Midbrain (tissue), 1 donor: ENCODE data around the gene PRAMEF15.
"Not testable (repeated sequence)": the region's sequence is repeated elsewhere in the genome, so short reads cannot be mapped to it uniquely, and the experiment has no call there.

Source experiments
- DNase-seq: peaks from one replicate; lab custom pipeline; 2025; lab: John Stamatoyannopoulos, UW

Gene PRAMEF15

DNA sequence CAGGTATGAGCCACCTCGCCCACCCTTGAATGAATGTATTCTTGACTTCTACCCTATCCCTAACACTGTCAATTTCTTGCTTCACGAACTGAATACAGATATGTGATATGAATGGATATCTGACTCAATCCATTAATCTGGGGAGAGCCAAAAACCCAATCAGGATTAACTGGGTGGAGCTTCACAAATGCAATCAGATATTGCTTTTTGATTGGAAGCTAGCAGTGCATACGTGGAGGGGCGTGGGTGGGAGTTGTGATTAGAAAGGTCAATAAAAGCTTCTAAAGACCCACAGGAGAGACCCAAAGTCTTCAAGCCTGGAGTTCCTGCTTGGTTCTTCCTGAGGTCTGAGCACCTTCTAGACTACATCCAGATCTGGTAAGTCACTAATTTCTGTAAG, at the start of gene PRAMEF15:
PRAMEF15 (plus strand) TSS at position 301 of the 400 bp plus-strand sequence. CDS start 2,827 bp downstream, outside the sequence.
- not testable (repeated sequence) for DNase-seq

DNA sequence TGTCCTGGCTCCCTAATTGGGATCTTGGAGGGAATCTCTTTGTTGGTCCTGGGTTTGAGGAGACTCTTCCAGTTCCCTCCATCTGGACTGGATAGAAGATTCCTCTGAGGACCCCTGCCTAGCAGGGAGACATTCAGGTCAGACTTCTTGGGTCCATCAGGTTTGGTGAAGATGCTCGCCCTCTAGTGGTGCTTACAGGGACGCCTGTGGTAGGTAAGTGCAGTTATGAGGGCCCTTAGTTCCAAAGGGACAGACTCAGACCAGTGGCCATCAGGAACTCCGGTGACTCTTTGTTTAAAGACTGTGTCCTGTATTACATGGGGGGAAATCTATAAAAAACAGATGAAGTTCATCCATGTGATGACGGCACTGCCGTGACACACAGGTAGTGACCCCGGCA, 38.4 kb upstream of the PRAMEF15 start:
- DNase-seq = not testable (repeated sequence)

DNA sequence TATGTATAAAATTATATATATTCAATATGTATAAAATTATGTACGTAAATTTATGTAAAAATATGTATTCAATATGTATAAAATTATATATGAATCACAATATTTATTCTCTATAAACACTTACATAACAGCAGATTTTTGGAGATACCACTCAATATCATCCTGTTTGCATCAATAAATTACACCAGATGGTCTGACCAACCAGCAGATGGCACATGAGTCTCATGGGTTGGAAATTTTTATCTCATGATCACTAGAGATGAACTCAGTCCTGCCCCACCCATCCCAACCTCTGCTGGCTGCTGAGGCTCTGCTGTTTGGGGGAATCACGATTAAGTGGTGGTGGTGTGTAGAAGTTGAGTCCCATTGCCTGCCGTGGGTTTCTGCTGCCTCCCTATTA, 35.8 kb upstream of the PRAMEF15 start:
- DNase-seq = not testable (repeated sequence)

DNA sequence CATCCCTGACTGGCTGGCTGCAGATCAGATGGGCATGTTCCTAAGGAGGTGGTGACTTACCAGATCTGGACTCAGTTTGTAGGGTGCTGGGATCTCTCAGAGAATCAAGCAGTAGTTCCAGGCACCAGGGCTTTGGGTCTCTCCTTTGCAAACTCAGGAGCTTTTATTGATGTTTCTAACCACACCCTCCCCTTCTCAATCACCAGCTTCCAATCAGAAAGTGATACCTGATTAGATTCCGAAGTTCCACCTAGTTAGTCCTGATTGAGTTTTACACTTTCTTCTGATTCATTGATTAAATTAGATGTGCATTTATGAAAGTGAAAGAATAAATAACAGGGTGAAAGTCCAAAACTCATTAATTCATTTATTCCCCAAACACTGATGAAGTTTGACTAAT, 30.3 kb upstream of the PRAMEF15 start, which contains the start of gene PRAMEF8:
PRAMEF8 (minus strand) TSS at position 101 of the 400 bp plus-strand sequence. CDS start 1,046 bp downstream, outside the sequence.
- not testable (repeated sequence) for DNase-seq

DNA sequence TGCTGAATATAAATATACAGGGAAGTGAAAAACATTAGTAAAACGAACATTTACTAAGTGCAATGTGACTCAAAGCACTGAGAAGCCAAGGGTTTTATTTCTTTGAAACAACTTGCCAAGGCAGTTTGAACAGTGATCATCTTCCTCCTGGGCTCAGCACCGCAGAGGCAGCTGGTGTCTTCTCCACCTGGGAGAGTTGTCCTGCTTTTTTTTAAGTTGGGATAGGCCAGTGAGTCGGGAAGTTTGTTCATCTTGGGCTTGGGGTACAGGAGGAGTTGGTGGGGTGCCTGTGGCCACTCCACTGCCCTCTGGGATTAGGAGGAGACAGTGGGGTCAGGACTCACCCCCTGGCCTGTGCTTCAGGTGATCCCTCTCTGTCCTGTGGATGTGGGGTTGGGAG, 26.4 kb upstream of the PRAMEF15 start:
- not testable (repeated sequence) for DNase-seq

DNA sequence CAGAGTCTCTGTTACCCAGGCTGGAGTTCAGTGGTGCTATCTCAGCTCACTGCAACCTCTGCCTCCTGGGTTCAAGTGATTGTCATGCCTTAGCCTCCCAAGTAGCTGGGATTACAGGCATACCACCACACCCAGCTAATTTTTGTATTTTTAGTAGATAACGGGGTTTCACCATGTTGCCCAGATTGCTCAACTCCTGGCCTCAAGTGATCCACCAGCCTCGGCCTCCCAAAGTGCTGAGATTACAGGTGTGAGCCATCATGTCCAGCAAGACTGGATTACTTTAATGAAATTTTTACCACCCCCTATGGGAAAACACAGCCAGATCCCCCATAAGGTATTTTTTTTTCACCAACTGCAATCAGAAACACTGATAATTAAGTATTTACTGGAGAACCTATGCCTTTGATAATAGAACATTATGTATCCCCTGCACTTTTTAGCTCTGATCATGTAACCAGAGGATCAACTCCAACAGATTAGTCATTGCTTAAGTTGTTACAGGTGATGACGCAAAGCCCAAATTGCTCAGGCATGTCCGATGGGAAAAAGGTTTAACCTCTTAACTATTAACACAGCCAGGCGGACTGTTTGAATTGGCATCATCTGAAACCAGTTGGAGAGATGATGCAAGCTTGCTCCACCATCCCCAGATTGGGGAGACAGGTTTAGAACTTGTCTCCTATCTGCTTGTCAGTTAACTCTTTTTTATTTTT, 18.0 kb upstream of the PRAMEF15 start:
- not testable (repeated sequence) for DNase-seq

DNA sequence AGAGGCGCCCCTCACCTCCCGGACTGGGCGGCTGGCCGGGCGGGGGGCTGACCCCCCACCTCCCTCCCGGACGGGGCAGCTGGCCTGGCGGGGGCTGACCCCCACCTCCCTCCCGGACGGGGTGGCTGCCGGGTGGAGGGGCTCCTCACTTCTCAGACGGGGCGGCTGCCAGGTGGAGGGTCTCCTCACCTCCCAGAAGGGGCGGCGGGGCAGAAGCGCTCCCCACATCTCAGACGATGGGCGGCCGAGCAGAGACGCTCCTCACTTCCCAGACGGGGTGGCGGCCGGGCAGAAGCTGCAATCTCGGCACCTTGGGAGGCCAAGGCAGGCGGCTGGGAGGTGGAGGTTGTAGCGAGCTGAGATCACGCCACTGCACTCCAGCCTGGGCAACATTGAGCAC, 16.7 kb upstream of the PRAMEF15 start:
- not testable (repeated sequence) for DNase-seq

DNA sequence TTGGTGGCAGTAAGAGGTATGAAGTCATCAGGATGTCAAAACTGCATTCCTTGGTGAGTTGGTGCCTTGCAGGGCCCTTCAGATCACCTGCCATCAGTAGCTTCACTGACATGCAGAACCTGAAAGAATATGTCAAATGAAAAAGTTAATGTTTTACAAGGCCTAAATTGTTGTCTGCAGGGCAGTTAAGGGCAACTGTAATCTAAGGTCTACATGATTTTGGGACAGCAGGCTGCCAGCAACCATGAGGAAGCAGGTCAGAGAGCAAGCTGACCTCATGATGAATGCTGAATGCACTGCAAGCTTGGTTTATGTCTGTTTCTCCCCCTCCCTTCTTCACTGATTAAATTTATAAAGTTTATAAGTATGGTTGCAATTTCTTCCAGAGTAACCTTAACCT, 13.2 kb upstream of the PRAMEF15 start:
- DNase-seq = not testable (repeated sequence)

DNA sequence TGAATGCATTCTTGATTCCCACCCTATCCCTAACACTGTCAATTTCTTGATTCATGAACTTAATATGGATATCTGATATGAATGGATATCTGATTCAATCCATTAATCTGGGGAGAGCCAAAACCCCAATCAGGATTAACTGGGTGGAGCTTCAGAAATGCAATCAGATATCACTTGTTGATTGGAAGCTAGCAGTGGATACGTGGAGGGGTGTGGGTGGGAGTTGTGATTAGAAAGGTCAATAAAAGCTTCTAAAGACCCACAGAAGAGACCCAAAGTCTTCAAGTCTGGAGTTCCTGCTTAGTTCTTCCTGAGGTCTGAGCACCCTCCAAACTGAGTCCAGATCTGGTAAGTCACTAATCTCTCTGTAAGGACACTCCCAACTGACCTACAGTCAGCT, 12.1 kb upstream of the PRAMEF15 start, which contains the start of gene PRAMEF33:
PRAMEF33 (plus strand) TSS at position 301 of the 400 bp plus-strand sequence. CDS start 2,416 bp downstream, outside the sequence.
- DNase-seq = not testable (repeated sequence)

DNA sequence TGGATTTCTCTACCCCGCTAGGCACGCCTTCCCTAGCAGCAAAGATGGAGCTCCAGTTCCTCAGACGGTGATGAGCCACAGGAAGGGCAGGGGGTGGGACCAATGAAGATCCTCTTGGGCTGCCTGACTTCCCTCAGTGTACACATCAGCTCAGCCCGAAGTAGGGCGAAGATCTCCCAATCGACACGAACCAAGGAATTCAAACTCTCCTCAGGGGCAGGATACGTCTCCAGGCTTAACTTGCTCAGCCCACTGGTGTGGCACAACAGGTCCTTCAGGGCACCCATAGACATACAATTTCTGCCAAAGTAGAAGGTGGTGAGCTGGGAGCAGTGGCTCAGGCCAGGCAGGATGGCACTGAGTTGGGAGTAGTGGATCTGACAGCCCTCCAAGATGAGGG, 27.1 kb downstream of the PRAMEF15 start:
- DNase-seq = not testable (repeated sequence)

DNA sequence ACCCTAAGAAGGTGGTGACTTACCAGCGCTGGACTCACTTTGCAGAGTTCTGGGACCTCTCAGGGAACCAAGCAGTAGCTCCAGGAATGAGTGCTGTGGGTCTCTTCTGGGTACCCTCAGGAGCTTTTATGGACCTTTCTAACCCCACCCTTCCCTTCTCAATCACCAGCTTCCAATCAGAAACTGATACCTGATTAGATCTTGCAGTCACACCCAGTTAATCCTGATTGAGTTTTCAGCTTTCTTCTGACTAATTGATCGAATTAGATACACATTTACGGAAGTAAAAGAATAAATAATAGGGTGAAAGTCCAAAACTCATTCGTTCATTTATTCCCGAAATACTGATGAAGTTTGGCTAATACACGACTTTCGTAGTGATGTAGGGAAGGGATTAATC, 31.7 kb downstream of the PRAMEF15 start, which contains the start of gene PRAMEF14:
PRAMEF14 (minus strand) TSS at position 101 of the 400 bp plus-strand sequence. CDS start 1,820 bp downstream, outside the sequence.
- not testable (repeated sequence) for DNase-seq

DNA sequence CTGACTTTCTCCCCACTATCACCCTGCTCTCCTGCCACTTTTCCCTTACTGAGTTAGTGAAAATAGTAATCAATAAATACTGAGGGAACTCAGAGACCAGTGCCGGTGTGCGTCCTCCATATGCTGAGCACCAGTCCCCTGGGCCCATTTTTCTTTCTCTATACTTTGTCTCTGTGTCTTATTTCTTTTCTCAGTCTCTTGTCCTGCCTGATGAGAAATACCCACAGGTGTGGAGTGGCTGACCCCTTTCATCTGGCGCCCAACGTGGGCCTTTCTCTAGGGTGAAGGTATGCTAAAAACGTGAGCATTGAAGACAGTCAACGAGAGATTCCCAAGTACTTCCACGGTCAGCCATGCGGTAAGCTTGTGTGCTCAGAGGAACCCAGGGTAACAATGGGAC, 38.1 kb downstream of the PRAMEF15 start:
- DNase-seq = not testable (repeated sequence)

DNA sequence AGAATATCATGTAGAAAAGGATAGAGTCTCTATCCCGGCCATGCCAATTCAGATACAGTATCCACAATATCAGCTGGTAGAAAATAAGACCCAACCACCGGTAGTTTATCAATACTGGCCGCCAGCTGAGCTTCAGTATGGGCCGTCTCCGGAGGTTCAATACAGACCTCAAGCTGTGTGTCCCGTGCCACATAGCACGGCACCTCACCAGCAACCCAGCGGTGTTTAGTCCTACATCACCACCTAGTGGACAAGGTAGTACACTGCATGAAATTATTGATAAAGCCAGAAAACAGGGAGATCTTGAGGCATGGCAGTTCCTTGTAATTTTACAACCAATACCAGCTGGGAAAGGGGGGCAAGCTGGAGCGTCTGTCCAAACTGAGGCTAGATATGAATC, 39.1 kb downstream of the PRAMEF15 start:
- not testable (repeated sequence) for DNase-seq

DNA sequence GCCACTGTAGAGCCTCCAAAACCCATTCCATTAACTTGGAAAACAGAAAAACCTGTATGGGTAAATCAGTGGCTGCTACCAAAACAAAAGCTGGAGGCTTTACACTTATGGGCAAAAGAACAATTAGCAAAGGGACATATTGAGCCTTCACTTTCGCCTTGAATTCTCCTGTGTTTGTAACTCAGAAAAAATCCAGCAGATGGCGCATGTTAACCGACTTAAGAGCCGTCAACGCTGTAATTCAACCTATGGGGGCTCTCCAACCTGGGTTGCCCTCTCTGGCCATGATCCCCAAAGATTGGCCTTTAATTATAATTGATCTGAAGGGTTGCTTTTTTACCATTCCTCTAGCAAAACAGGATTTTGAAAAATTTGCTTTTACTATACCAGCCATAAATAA, 41.4 kb downstream of the PRAMEF15 start:
- peak; percentile 43 for DNase-seq

DNA sequence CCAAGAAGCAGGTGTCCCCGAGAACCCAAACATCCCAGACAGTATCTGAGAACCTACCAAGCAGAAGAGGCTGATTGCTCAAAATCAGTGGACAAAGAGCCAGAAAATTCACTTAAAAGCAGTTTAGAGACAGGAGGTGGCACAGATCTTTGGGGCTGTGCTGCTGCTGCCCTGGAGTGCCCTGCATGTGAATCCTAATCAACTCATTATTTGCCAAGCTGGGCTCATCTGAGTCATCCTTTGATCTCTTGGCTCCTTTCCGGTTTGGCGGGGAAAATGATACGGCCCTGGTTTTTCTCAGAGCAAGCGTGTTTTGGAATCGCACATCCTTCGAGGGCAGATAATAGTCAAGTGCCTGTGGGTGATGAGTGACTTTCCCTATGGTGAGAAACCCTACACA, 47.0 kb downstream of the PRAMEF15 start:
- not testable (repeated sequence) for DNase-seq

DNA sequence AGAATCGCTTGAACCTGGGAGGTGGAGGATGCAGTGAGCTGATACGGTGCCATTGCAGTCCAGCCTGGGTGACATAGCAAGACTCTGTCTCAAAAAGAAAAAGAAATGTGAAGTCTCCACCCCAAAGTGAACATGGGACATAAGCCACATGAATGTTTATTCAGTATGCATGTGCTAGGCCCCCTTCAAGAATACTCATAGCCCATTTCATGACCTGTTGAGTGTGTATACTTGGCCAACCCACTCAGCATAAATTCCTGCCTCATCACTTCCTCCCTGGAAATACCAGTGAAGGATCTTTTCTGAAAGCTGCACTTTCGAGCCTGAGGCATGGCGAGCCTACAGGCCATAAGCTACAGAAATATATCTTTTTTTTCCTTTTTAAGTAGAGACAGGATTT, 49.5 kb downstream of the PRAMEF15 start:
- DNase-seq = not testable (repeated sequence)

DNA sequence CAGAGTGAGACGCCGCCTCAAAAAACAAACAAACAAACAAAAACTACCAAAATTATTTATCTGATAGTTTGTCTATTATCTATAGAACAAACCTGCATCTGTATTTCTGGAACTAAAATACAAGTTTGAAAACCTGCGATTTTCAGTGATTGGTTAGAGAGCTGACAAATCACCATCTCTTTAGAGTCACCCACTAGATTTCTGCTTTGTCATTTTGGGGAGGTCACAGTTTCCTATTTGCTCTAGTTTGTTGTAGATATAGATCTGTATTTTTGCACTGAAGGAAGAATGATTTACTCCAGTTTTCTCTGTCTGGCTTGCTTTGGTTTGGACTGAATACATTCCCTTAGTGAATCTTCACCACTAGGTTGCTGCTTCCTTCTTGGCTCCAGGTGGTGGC, 51.2 kb downstream of the PRAMEF15 start:
- not testable (repeated sequence) for DNase-seq

DNA sequence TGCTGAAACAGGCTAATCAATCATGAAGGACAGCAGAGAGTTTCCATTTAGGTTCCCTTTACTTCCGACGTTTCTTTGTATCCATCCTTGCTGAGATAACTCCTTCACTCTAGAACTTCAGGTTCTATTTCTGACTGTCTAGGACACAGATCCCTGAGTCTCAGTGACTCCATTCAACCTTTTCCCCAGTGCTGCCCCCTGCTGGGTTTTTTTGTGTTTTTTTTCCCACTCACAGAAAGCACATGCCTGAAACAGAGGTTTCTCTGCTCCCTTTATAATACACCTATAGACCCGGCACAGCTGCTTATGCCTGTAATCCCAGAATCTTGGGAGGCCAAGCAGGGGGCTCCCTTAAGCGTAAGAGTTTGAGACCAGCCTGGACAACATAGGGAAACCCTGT, 53.2 kb downstream of the PRAMEF15 start:
- DNase-seq = not testable (repeated sequence)
